ENCODE measurements around the gene NEU1.
A peak's percentile ranks its signal among the peaks of the same experiment; 100 is the strongest.
"Not testable (repeated sequence)": the region's sequence is repeated elsewhere in the genome, so short reads cannot be mapped to it uniquely, and the experiment has no call there.

NEU1 gene

GRCh38 chr6:31862344-31863235, at the start of gene NEU1:
Gene NEU1, minus strand, starts transcription at chr6:31862821. Its CDS starts 45 bp downstream, at chr6:31862776.
- DNase-seq = peak; percentile 98
- peak; percentile 97 for ATAC-seq

- ATAC-seq (no peak), DNase-seq (no peak)
Observed at GRCh38 chr6:31911826-31912585, 49.4 kb upstream of the NEU1 start.

DNA sequence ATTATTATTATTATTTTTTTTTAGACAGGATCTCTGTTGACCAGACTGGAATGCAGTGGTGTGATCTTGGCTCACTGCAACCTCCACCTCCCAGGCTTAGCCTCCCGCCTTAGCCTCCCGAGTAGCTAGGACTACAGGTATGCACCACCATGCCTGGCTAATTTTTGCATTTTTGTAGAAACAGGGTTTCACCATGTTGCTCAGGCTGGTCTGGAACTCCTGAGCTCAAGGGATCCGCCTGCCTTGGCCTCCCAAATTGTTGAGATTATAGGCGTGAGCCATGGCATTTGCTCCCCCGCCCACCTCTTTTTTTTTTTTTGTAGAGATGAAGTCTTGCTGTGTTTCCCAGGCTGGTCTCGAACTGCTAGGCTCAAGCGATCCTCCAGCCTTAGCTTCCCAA, 46.7 kb upstream of the NEU1 start:
- not testable (repeated sequence) for DNase-seq, ATAC-seq

GRCh38 chr6:31908791-31909190, 46.2 kb upstream of the NEU1 start:
- DNase-seq = no peak
- ATAC-seq = peak; percentile 47

DNA sequence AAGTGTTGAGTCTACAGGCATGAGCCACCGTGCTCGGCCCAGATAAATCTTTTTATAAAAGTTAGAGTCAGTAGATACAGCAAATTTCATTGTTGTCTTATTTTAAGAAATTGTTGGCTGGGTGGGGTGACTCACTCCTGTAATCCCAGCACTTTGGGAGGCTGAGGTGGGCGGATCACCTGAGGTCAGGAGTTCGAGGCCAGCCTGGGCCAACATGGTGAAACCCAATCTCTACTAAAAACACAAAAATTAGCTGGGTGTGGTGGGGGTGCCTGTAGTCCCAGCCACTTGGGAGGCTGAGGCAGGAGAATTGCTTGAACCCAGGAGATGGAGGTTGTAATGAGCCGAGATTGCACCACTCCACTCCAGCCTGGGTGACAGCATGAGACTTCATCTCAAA, 45.6 kb upstream of the NEU1 start:
- not testable (repeated sequence) for DNase-seq, ATAC-seq

DNA sequence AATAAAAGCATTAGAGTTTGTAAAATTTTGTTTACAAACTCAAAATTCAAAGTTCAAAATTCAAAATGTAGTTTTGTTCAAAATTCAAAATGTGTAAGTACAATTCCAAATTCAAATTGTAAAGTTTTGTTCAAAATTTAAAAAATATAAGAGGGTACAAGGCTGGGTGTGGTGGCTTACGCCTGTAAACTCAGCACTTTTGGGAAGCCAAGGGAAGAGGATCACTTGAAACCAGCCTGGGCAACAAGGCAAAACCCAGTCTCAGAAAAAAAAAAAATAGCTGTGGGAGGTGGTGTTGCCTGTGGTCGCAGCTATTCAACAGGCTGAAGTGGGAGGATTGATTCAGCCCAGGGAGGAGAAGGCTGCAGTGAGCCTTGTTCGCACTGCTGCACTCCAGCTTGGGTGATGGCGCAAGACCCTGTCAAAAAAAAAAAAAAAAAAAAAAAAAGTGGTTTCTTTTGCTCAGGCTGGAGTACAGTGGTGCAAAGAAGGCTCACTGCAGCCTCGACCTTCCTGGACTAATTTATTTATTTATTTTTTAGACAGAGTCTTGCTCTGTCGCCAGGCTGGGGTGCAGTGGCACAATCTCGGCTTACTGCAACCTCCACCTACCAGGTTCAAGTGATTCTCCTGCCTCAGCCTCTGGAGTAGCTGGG, 44.7 kb upstream of the NEU1 start:
- DNase-seq (no peak), ATAC-seq (peak; percentile 44)

- not testable (repeated sequence) for DNase-seq
Observed at GRCh38 chr6:31906727-31907126, 44.1 kb upstream of the NEU1 start.

DNA sequence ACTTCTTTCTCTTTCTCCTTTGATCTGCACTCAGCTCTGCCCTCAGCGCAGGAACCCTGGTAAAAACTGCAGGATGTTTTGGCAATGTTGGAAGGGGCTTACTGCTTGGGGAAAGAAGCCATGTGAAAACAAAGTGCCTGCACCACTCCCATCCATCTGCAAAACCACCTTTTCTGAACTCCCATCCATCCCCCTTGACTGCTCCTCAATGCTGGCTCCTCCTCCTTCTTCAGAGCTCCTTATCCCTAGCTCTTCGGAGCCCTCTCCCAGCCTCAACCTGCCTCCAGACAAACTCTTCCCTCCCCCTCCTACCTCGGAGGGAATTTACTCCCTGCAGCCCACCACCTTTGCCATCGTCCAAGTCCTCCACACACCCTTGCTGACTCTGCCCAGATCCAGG, 43.5 kb upstream of the NEU1 start:
- ATAC-seq (no peak), DNase-seq (no peak)

More at GRCh38 chr6:31906727-31907126, 44.1 kb upstream of the NEU1 start:
- ATAC-seq = not testable (repeated sequence)

GRCh38 chr6:31905041-31905440, 42.4 kb upstream of the NEU1 start:
- ATAC-seq = no peak
- no peak for DNase-seq

- ATAC-seq (no peak), DNase-seq (no peak)
Observed at GRCh38 chr6:31903957-31904356, 41.3 kb upstream of the NEU1 start.

DNA sequence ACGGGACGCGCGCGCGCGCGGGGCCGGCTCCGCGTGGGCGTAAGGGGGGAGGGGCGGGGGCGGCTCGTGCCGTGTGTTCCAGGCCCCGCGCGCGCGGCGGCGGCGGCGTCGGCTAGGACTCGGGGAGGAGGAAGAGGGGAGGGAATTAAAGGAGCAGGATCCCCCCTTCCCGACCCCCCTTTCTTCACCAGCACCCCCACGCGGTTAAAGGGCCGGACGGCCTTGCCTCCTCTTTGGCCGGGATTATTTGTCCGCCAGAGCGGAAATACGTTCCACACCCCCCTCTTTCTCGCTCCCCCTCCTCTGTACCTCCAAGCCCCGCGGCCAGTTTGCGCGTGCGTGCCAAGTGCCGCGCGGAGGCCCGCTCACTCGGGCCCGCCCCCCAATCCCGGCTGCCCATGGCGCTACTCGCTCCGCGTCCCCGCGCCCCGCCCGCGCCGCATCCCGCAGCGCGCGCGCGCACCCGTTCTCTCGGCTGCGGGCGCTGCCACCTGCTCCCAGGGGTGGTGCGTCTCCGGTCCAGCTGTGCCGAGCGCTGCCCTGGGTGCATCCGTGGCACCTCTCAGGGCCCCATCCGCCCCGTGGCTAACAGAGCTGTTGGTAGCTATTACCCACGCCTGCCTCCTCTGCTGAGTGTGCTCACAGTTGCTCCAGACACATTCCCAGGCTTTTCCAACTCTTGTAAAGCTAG, 39.5 kb upstream of the NEU1 start, which contains the start of gene ZBTB12:
Gene ZBTB12, minus strand, starts transcription at position 134 of the 691 bp plus-strand sequence. CDS start 781 bp downstream, outside the sequence.
- DNase-seq (peak; percentile 89), ATAC-seq (peak; percentile 78)

DNA sequence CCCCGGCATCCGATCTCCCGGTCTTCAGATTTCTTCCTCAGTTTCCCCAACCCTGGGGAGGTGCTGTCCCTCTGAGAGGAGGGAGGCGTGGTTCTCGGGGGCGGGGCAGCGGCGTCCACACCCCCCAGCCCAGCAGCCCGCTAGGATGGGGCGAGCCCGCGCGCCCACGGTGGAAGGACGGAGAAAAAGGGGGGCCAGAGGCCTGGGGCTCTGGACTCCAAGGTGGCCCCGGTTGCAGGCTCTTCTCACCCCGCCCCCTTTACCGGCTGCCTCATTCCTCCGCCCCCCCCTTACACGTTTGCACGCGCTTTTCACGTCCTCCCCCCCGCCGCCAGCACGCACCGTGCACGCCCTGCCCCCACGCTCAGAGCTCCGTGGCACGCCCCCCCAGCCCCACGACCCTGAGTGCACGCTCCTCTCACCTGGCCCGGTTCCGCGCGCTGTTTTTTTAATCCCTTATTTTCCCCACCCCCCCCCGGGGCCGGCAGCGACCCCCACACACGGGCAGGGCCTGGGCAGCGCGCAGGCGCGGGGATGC, 38.9 kb upstream of the NEU1 start:
- peak; percentile 6 for ATAC-seq
- peak; percentile 71 for DNase-seq

GRCh38 chr6:31900917-31901414, 38.3 kb upstream of the NEU1 start:
- no peak for DNase-seq

DNA sequence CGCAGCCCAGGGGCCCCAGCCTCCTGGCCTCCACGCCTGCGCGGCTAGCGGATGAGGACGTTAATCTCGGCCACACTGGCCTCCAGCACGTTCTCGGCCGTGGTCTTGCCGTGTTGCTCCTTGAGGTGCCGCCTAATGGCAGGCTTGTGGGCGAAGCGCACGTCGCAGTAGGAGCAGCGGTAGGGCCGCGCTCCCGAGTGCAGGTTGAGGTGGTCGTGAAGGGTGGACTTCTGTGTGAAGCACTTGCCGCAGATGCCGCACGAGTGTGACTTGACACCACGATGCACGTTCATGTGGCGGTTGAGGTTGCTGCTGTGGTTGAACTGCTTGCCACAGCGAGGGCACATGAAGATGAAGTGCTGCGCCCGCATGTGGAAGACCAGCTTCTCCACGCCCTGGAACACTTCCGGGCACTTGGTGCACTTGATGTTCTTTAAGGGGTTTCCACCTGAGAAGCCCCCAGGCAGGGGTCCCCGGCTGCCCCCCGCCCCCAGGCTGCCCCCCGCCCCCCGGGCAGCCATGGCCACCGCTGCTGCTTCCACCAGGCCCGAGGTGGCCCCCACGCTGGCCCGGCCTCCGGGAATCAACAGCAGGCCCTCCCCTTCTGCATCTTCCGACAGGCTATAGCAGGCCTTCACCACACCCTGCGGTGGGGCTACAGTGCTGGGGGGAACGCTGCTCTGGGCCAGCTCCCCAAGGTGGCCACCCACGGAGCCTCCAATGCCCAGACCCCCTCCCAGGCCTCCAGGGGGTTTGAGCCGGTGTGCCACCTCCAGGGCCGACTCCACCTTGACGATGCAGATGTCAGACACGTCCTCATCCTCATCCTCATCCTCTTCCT, 37.5 kb upstream of the NEU1 start:
- no peak for ATAC-seq
- peak; percentile 25 for DNase-seq

More at GRCh38 chr6:31900917-31901414, 38.3 kb upstream of the NEU1 start:
- no peak for ATAC-seq

DNA sequence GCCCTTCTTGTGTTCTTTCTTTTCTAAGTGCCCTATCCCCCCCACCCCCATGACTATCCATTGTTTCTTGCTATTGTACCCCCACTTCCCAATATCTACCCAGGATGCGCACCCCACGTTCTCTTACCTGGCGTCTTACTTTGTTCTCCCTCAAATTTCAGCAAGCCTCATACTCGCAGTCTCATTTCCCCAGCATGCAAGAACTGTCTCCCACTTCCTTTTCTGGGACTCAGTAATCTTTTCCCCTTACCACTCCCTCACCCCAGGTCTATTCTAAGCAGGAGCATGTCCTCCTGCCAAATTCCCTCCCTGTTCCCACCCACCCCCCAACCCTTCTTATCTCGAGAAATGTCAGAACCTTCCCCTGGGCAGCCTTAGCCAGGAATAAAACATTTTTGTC, 36.6 kb upstream of the NEU1 start:
- ATAC-seq (no peak), DNase-seq (no peak)

- DNase-seq = peak; percentile 22
- peak; percentile 2 for ATAC-seq
Observed at GRCh38 chr6:31898383-31899011, 35.9 kb upstream of the NEU1 start.

DNA sequence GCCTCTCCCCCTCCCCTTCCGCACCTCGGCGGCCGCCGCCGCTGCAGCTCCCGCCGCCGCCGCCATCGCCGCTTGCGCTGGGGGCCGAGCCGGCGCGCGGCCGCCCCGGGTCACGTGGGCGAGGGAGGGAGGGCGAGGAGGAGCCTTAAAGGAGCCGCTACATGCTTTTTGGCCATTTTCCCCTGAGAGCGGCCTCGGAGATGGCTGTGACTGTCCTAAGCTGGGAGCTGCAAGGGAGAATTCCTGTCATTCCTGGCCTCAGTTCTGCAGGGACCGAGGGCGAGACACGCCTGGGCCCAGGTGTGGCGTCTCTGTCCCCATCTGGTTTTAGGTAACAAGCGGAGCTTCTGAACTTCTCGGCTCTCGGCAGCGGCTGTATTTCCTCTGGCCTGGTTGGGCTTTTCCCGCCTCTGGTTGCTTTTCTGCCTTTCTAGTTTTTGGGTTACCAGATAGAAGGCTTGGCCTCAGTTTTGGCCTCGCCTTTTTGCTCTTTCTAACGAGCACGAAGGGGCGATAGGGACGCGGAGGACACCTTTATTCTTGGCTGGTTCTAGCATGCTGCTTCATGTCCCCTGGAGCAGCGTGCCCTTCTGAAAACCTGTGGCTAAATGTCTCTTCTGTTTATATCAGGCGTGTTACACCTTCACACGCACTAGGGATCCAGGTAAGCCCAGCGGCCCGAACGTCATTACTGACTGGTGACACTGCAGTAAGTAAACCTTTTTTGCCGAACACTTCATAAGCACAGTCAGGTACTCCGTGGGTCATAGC, 35.2 kb upstream of the NEU1 start, which contains the start of gene EHMT2:
Gene EHMT2, minus strand, starts transcription at position 87 of the 771 bp plus-strand sequence. Its CDS starts 21 bp downstream, at position 66.
- peak; percentile 57 for ATAC-seq
- peak; percentile 90 for DNase-seq

DNA sequence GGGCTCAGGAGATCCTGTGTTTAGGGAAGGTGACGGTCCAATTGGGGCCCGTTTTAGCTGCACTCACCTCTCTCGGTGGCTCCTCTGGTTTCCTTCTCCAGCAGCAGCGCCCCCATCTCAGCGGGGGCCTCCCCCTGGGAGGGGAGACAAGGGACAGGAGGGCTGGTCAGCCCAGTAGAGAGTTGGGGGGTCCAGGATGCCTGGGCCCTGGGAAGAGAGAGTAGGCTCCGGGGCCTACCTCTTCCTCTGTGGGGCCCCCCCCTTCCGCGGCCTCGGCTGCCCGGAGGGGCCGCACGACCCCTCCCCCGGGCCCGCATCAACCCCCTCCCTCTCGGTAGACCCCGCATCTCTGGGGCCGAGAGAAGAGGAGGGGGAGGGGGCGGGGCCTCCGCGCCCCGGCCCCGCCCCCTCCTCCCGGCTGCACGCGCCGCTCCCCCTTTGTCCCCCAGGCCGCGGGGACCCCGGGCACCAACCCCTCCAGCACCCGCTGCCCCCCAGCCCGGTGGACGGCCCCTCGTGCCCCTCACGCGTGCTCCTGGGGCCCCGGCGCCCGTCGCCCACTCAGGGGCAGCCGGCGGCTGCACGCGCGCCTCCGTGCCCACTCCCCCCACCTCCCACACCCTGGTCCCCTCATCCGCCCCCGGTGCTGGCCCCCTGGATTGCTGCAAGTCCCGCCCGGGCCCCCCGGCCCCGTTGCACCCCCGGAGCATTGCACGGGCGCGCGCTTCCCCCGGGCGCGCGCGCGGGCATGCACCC, 34.4 kb upstream of the NEU1 start:
- ATAC-seq = no peak
- peak; percentile 32 for DNase-seq

Measured in stimulated activated naive CD8-positive, alpha-beta T cell treated with anti-CD3 and anti-CD28 coated beads, Interleukin-15, Interleukin-2, amounts not matched to agents 100 U/mL and 50 U/mL, for 24 hours (primary cell).